Measurements from ENCODE around the gene SEMA4G. TPM values are rescaled to one million over a fixed set of nuclear protein-coding genes. Genes with fewer than 3 reads are reported as not detected.

The SEMA4G gene
- total and polyA plus RNA-seq, 2 of the 13 experiments (the other 11 are each of a cell fraction or from before 2014, with no cell fraction given), result 46.2 to 207 TPM

- TF ChIP-seq, protein P1, sequence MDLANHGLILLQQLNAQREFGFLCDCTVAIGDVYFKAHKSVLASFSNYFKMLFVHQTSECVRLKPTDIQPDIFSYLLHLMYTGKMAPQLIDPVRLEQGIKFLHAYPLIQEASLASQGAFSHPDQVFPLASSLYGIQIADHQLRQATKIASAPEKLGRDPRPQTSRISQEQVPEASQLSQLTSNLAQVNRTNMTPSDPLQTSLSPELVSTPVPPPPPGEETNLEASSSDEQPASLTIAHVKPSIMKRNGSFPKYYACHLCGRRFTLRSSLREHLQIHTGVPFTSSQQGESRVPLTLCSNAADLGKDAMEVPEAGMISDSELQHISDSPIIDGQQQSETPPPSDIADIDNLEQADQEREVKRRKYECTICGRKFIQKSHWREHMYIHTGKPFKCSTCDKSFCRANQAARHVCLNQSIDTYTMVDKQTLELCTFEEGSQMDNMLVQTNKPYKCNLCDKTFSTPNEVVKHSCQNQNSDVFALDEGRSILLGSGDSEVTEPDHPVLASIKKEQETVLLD (CRISPR knock-in tag; IDR thresholded peaks at IDR 0.05; ENCODE audit: low read depth), result no peak
- TF ChIP-seq SRSF9 (IDR thresholded peaks at IDR 0.05; ENCODE audit: borderline replicate concordance, insufficient read depth, low read depth, low read length, poor library complexity, severe bottlenecking), result no peak
These were observed 16.0 kb downstream of the SEMA4G start (continued) for GRCh38 chr10:100985336-100985735.

DNA sequence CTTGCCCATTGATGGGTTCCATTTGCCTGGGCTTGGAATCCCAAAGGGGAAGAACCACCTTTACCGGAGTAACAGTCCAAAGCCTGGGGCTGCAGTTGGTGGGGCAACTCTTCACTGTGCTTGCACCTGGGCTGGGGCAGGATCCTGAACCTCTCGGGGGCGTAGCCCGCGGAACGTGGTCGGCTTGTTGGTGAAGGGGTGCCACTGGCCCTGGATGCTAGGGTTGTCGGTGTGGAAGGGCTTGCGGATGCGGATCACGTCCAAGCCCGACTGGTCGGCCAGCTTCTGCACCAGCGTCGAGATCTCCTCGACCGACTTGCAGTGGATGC lies 17.3 kb downstream of the SEMA4G start:
- in situ Hi-C loops (cut with HindIII; ENCODE audit: extremely low pct_ligation_motif_present, low pct_unique_long_range_greater_than_20kb), result no loop called here
- Histone ChIP-seq H2AFZ (ENCODE audit: low read length) (no peak overlapping the region), H3K4me2 (ENCODE audit: low read depth, low read length) (peak overlapping the region; percentile 97), H3K79me2 (ENCODE audit: insufficient read depth, low read length) (peaks cover 50% of the 10 kb centered on the region), H3K36me3 (replicated peaks in 1 of 2; ENCODE audit: control insufficient read depth in 1 of 2, insufficient read depth in 2 of 2, low read length in 2 of 2) (peaks cover 15 to 58% of the 10 kb centered on the region in 2 experiments), H3K9ac (ENCODE audit: insufficient read depth, low read depth, low read length) (peak overlapping the region; percentile 83), H3K27ac (ENCODE audit: extremely low read length, insufficient read depth, low read length) (peak overlapping the region; percentile 83), H3K4me3 (replicated peaks in 1 of 3; ENCODE audit: insufficient read depth in 1 of 3, low read depth in 2 of 3, low read length in 3 of 3) (peak overlapping the region; percentile 77 to 96 (median 91)), H4K20me1 (ENCODE audit: insufficient read depth, low read length) (no peaks in the 10 kb centered on the region), H3K9me3 (ENCODE audit: low read length) (no peaks in the 10 kb centered on the region), H3K27me3 (ENCODE audit: control insufficient read depth in 1 of 2, insufficient read depth in 2 of 2, low read length in 2 of 2) (no peaks in the 10 kb centered on the region; a peak in 1 of 5 replicates), H3K4me1 (ENCODE audit: insufficient read depth, low read length) (peaks cover 53% of the 10 kb centered on the region)
- ATAC-seq, result peak; percentile 5
- POLR2A ChIA-PET, result interaction anchor here (0.7 to 23.0 kb wide), 5 partner anchors 11 to 105 kb away, joined by 3 to 277 read pairs (median 4); partner anchors contain the start of genes LZTS2 and SEMA4G
- no peak for FAIRE-seq
- no peak for DNase-seq (ENCODE audit: low spot score)
- TSS peak; percentile 92 for BruUV-seq (replicated peaks)
- WGBS (ENCODE audit: low lambda C conversion rate), result 0% methylated on average over 1 of the region's 17 CpGs
- CTCF ChIA-PET (ENCODE audit: low intra/inter-chr PET ratio, low total read pairs), result no interaction called here
- intact Hi-C loops (cut with micrococcal nuclease; ENCODE audit: unreplicated experiment), result no loop called here
- TF ChIP-seq TFE3 (CRISPR knock-in tag; IDR thresholded peaks at IDR 0.05) (0 out of 2 replicates have a peak, but pooled peaks have one; percentile 15), HOXA5 (CRISPR knock-in tag; IDR thresholded peaks at IDR 0.05) (0 out of 2 replicates have a peak, but pooled peaks have one; percentile 3), ZNF784 (CRISPR knock-in tag; IDR thresholded peaks at IDR 0.05; ENCODE audit: borderline replicate concordance) (no peak), POLR2G (IDR thresholded peaks at IDR 0.05; ENCODE audit: low read depth, low read length) (no peak), ZNF790 (CRISPR knock-in tag; IDR thresholded peaks at IDR 0.05; ENCODE audit: borderline replicate concordance) (0 out of 2 replicates have a peak, but pooled peaks have one; percentile 26), ZNF33A (CRISPR knock-in tag; IDR thresholded peaks at IDR 0.05; ENCODE audit: borderline replicate concordance) (no peak), ZNF136 (CRISPR knock-in tag; IDR thresholded peaks at IDR 0.05; ENCODE audit: low read depth) (no peak), ZNF33B (CRISPR knock-in tag; IDR thresholded peaks at IDR 0.05) (no peak; the same call in 1 of the 2 replicates), MED1 (CRISPR knock-in tag; IDR thresholded peaks at IDR 0.05) (peak; percentile 10; the same call in 1 of the 2 replicates), ZNF17 (CRISPR knock-in tag; IDR thresholded peaks at IDR 0.05) (no peak), RORA (CRISPR knock-in tag; IDR thresholded peaks at IDR 0.05) (no peak), RBM22 (optimal IDR thresholded peaks at IDR 0.05; ENCODE audit: low read length) (peak; percentile 92), ZC3H13 (CRISPR knock-in tag; IDR thresholded peaks at IDR 0.05) (no peak), POLR2A (IDR thresholded peaks at IDR 0.05; ENCODE audit: insufficient read depth in 1 of 2, low read depth in 2 of 2, low read length in 2 of 2) (peak in 1 of 2 experiments; percentile 61; a peak in 2 of 4 replicates), ZNF263 (CRISPR knock-in tag; IDR thresholded peaks at IDR 0.05) (0 out of 2 replicates have a peak, but pooled peaks have one; percentile 10), ADNP (CRISPR knock-in tag; IDR thresholded peaks at IDR 0.05) (no peak)
- TF ChIP-seq, protein P2, sequence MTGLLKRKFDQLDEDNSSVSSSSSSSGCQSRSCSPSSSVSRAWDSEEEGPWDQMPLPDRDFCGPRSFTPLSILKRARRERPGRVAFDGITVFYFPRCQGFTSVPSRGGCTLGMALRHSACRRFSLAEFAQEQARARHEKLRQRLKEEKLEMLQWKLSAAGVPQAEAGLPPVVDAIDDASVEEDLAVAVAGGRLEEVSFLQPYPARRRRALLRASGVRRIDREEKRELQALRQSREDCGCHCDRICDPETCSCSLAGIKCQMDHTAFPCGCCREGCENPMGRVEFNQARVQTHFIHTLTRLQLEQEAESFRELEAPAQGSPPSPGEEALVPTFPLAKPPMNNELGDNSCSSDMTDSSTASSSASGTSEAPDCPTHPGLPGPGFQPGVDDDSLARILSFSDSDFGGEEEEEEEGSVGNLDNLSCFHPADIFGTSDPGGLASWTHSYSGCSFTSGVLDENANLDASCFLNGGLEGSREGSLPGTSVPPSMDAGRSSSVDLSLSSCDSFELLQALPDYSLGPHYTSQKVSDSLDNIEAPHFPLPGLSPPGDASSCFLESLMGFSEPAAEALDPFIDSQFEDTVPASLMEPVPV (CRISPR knock-in tag; IDR thresholded peaks at IDR 0.05), result no peak
